ENCODE data around the gene MYOM3. TPM values are rescaled to one million over a fixed set of nuclear protein-coding genes. Genes with fewer than 3 reads are reported as not detected.

The MYOM3 gene
- total and polyA plus RNA-seq, 2 of the 13 experiments (the other 11 are each of a cell fraction or from before 2014, with no cell fraction given), result 5.8 to 15.3 TPM

GRCh38 chr1:24155011-24155782, 43.3 kb upstream of the MYOM3 start:
- peak overlapping the region; percentile 29 for H3K27ac ChIP-seq (ENCODE audit: extremely low read length, insufficient read depth, low read length)
- TF ChIP-seq ZNF367 (CRISPR knock-in tag; IDR thresholded peaks at IDR 0.05; ENCODE audit: borderline replicate concordance) (no peak), SRF (IDR thresholded peaks at IDR 0.05; ENCODE audit: low read depth, low read length) (no peak), ZNF782 (CRISPR knock-in tag; IDR thresholded peaks at IDR 0.05; ENCODE audit: borderline replicate concordance) (no peak), ZNF768 (CRISPR knock-in tag; IDR thresholded peaks at IDR 0.05) (0 out of 2 replicates have a peak, but pooled peaks have one; percentile 14), KDM5B (CRISPR knock-in tag; IDR thresholded peaks at IDR 0.05; ENCODE audit: borderline replicate concordance) (0 out of 2 replicates have a peak, but pooled peaks have one; percentile 24), ZNF264 (CRISPR knock-in tag; IDR thresholded peaks at IDR 0.05) (no peak), HOXA9 (CRISPR knock-in tag; IDR thresholded peaks at IDR 0.05; ENCODE audit: borderline replicate concordance) (no peak), KMT2A (CRISPR knock-in tag; IDR thresholded peaks at IDR 0.05) (no peak), MXI1 (IDR thresholded peaks at IDR 0.05; ENCODE audit: borderline replicate concordance, low read depth, low read length) (no peak), CTCF (CRISPR knock-in tag; IDR thresholded peaks at IDR 0.05) (peak; percentile 52), ARHGAP35 (CRISPR knock-in tag; IDR thresholded peaks at IDR 0.05; ENCODE audit: borderline replicate concordance) (no peak)
- TF ChIP-seq, protein P1, sequence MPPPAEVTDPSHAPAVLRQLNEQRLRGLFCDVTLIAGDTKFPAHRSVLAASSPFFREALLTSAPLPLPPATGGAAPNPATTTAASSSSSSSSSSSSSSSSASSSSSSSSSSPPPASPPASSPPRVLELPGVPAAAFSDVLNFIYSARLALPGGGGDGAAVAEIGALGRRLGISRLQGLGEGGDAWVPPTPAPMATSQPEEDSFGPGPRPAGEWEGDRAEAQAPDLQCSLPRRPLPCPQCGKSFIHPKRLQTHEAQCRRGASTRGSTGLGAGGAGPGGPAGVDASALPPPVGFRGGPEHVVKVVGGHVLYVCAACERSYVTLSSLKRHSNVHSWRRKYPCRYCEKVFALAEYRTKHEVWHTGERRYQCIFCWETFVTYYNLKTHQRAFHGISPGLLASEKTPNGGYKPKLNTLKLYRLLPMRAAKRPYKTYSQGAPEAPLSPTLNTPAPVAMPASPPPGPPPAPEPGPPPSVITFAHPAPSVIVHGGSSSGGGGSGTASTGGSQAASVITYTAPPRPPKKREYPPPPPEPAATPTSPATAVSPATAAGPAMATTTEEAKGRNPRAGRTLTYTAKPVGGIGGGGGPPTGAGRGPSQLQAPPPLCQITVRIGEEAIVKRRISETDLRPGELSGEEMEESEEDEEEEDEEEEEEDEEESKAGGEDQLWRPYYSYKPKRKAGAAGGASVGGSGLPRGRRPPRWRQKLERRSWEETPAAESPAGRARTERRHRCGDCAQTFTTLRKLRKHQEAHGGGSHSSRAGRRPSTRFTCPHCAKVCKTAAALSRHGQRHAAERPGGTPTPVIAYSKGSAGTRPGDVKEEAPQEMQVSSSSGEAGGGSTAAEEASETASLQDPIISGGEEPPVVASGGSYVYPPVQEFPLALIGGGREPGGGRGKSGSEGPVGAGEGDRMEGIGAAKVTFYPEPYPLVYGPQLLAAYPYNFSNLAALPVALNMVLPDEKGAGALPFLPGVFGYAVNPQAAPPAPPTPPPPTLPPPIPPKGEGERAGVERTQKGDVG (CRISPR knock-in tag; IDR thresholded peaks at IDR 0.05; ENCODE audit: borderline replicate concordance), result no peak
- TF ChIP-seq, protein P2, sequence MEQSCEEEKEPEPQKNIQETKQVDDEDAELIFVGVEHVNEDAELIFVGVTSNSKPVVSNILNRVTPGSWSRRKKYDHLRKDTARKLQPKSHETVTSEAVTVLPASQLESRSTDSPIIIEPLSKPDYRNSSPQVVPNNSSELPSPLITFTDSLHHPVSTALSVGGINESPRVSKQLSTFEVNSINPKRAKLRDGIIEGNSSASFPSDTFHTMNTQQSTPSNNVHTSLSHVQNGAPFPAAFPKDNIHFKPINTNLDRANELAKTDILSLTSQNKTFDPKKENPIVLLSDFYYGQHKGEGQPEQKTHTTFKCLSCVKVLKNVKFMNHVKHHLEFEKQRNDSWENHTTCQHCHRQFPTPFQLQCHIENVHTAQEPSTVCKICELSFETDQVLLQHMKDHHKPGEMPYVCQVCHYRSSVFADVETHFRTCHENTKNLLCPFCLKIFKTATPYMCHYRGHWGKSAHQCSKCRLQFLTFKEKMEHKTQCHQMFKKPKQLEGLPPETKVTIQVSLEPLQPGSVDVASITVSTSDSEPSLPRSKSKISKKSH (CRISPR knock-in tag; IDR thresholded peaks at IDR 0.05; ENCODE audit: borderline replicate concordance), result no peak; the same call in 1 of the 2 replicates

More at GRCh38 chr1:24155011-24155782, 43.3 kb upstream of the MYOM3 start:
- H4K20me1 ChIP-seq (ENCODE audit: insufficient read depth, low read length), result no peaks in the 10 kb centered on the region
- no peak for FAIRE-seq
- no TSS peak for BruUV-seq (replicated peaks)
- H2AFZ ChIP-seq (ENCODE audit: low read length), result no peak overlapping the region
- H3K4me2 ChIP-seq (ENCODE audit: low read depth, low read length), result peak overlapping the region; percentile 24; the same call in 1 of the 2 replicates
- DNase-seq (ENCODE audit: low spot score), result peak; percentile 30
- POLR2A ChIA-PET, result interaction anchor here (0.9 to 1.3 kb wide), 3 partner anchors 24 to 35 kb away, joined by 3 to 5 read pairs (median 4); no protein-coding TSS in a partner anchor
- intact Hi-C loops (cut with micrococcal nuclease; ENCODE audit: unreplicated experiment), result no loop called here
- no peak overlapping the region for H3K9ac ChIP-seq (ENCODE audit: insufficient read depth, low read depth, low read length)
- in situ Hi-C loops (cut with HindIII; ENCODE audit: extremely low pct_ligation_motif_present, low pct_unique_long_range_greater_than_20kb), result no loop called here
- peak; percentile 51 for ATAC-seq
- 0 out of 5 replicates have a peak, but pooled peaks cover 0 to under 1% of the 10 kb centered on the region in 2 experiments for H3K27me3 ChIP-seq (ENCODE audit: control insufficient read depth in 1 of 2, insufficient read depth in 2 of 2, low read length in 2 of 2)
- CTCF ChIA-PET (ENCODE audit: low intra/inter-chr PET ratio, low total read pairs), result no interaction called here
- peaks cover 33% of the 10 kb centered on the region for H3K4me1 ChIP-seq (ENCODE audit: insufficient read depth, low read length)
- peaks cover 2 to 13% of the 10 kb centered on the region in 2 experiments; a peak in 4 of 5 replicates for H3K36me3 ChIP-seq (replicated peaks in 1 of 2; ENCODE audit: control insufficient read depth in 1 of 2, insufficient read depth in 2 of 2, low read length in 2 of 2)
- no peak overlapping the region for H3K4me3 ChIP-seq (replicated peaks in 1 of 3; ENCODE audit: insufficient read depth in 1 of 3, low read depth in 2 of 3, low read length in 3 of 3)
- no peaks in the 10 kb centered on the region for H3K9me3 ChIP-seq (ENCODE audit: low read length)
- no peaks in the 10 kb centered on the region for H3K79me2 ChIP-seq (ENCODE audit: insufficient read depth, low read length)
- 49% methylated on average over 5 of the region's 11 CpGs for WGBS (ENCODE audit: low lambda C conversion rate)

Measured in HepG2 (cell line).